ENCODE data around the gene CDH1.

Gene CDH1

DNA sequence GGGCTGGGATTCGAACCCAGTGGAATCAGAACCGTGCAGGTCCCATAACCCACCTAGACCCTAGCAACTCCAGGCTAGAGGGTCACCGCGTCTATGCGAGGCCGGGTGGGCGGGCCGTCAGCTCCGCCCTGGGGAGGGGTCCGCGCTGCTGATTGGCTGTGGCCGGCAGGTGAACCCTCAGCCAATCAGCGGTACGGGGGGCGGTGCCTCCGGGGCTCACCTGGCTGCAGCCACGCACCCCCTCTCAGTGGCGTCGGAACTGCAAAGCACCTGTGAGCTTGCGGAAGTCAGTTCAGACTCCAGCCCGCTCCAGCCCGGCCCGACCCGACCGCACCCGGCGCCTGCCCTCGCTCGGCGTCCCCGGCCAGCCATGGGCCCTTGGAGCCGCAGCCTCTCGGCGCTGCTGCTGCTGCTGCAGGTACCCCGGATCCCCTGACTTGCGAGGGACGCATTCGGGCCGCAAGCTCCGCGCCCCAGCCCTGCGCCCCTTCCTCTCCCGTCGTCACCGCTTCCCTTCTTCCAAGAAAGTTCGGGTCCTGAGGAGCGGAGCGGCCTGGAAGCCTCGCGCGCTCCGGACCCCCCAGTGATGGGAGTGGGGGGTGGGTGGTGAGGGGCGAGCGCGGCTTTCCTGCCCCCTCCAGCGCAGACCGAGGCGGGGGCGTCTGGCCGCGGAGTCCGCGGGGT, at the start of gene CDH1:
TSS of gene CDH1 (plus strand) at position 247 of the 684 bp plus-strand sequence. CDS start at position 371, 124 bp downstream.
- Histone ChIP-seq H3K36me3 (ENCODE audit: control insufficient read depth in 1 of 2, insufficient read depth in 2 of 2, low read length in 2 of 2) (no peaks in the 10 kb centered on the region), H3K4me1 (ENCODE audit: control insufficient read depth in 1 of 2, insufficient read depth in 2 of 2, low read length in 2 of 2) (peaks cover 25% of the 10 kb centered on the region in 2 donors), H3K9ac (ENCODE audit: low read depth in 1 of 2, low read length in 2 of 2) (peak within 1 kb of the TSS; percentile 81 to 88), H3K27me3 (ENCODE audit: control insufficient read depth in 1 of 2, insufficient read depth in 2 of 2, low read length in 2 of 2) (peaks cover 5 to 17% of the 10 kb centered on the region in 2 donors), H3K4me3 (ENCODE audit: low read depth in 1 of 2, low read length in 2 of 2) (peak within 1 kb of the TSS; percentile 67 to 82), H3K9me3 (ENCODE audit: control insufficient read depth in 1 of 2, low read length in 2 of 2) (no peaks in the 10 kb centered on the region), H3K27ac (ENCODE audit: low read depth, low read length) (peak within 1 kb of the TSS; percentile 81)

DNA sequence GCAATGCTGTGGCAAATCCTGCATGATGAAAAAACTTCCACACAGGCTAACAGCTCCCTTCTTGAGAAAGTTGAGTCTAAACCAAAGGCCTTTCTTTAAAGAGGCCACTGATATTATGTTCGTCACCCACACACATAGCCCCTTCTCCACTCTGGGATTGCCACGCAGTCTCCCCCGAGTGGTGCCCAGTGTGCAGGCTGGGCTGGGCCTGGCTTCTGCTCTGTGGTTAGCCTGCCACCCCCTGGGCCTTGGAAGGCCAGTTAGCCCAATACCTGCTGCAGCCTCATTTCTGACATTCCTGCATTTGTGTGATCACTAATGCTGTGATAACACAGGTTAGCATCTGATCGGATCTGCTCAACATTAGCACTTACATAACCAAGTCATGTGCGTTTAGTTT, 47.2 kb upstream of the CDH1 start:
- no peak overlapping the region for H3K27ac ChIP-seq (ENCODE audit: low read depth, low read length)
- H3K9ac ChIP-seq (ENCODE audit: low read depth in 1 of 2, low read length in 2 of 2), result no peak overlapping the region
- H3K4me3 ChIP-seq (ENCODE audit: low read depth in 1 of 2, low read length in 2 of 2), result no peak overlapping the region
- H3K27me3 ChIP-seq (ENCODE audit: control insufficient read depth in 1 of 2, insufficient read depth in 2 of 2, low read length in 2 of 2), result no peaks in the 10 kb centered on the region
- no peaks in the 10 kb centered on the region for H3K36me3 ChIP-seq (ENCODE audit: control insufficient read depth in 1 of 2, insufficient read depth in 2 of 2, low read length in 2 of 2)
- H3K4me1 ChIP-seq (ENCODE audit: control insufficient read depth in 1 of 2, insufficient read depth in 2 of 2, low read length in 2 of 2), result no peaks in the 10 kb centered on the region
- H3K9me3 ChIP-seq (ENCODE audit: control insufficient read depth in 1 of 2, low read length in 2 of 2), result no peaks in the 10 kb centered on the region

DNA sequence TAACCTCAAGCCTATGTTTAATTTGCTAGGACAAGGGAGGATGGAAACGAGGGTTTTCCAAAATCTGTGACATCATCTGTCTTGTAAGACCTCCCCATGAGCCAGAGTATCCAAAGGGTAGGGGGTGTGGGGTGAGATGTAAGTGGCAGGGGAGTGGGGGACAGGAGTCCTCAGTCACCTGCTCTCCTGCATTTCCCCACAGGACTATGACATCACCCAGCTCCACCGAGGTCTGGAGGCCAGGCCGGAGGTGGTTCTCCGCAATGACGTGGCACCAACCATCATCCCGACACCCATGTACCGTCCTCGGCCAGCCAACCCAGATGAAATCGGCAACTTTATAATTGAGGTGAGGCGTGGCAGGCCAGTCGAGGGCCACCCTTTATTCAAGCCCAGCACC, 41.5 kb upstream of the CDH1 start:
- H3K27ac ChIP-seq (ENCODE audit: low read depth, low read length), result no peak overlapping the region
- no peak overlapping the region for H3K4me3 ChIP-seq (ENCODE audit: low read depth in 1 of 2, low read length in 2 of 2)
- no peaks in the 10 kb centered on the region for H3K4me1 ChIP-seq (ENCODE audit: control insufficient read depth in 1 of 2, insufficient read depth in 2 of 2, low read length in 2 of 2)
- no peaks in the 10 kb centered on the region for H3K9me3 ChIP-seq (ENCODE audit: control insufficient read depth in 1 of 2, low read length in 2 of 2)
- H3K27me3 ChIP-seq (ENCODE audit: control insufficient read depth in 1 of 2, insufficient read depth in 2 of 2, low read length in 2 of 2), result no peaks in the 10 kb centered on the region
- no peaks in the 10 kb centered on the region for H3K36me3 ChIP-seq (ENCODE audit: control insufficient read depth in 1 of 2, insufficient read depth in 2 of 2, low read length in 2 of 2)
- H3K9ac ChIP-seq (ENCODE audit: low read depth in 1 of 2, low read length in 2 of 2), result no peak overlapping the region

DNA sequence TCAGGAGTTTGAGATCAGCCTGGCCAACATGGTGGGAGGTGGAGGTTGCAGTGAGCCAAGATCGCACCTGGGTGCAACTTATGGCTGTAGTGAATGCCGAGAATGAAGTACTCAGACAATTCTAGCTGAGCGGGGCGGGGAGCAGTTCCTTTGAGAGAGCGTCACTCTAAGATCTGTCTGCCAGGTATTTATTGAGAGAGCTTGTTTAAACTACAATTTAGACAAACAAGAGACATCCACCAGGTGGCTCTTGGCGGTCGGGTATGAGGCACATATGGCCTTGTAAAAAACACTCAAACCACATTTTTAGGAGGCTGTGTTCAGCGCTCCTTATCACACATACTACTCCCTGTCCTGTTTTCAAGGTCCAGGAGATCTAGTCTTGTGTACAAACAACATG, 40.6 kb upstream of the CDH1 start:
- Histone ChIP-seq H3K27me3 (ENCODE audit: control insufficient read depth in 1 of 2, insufficient read depth in 2 of 2, low read length in 2 of 2) (no peaks in the 10 kb centered on the region), H3K27ac (ENCODE audit: low read depth, low read length) (no peak overlapping the region), H3K4me1 (ENCODE audit: control insufficient read depth in 1 of 2, insufficient read depth in 2 of 2, low read length in 2 of 2) (no peaks in the 10 kb centered on the region), H3K36me3 (ENCODE audit: control insufficient read depth in 1 of 2, insufficient read depth in 2 of 2, low read length in 2 of 2) (no peaks in the 10 kb centered on the region), H3K9me3 (ENCODE audit: control insufficient read depth in 1 of 2, low read length in 2 of 2) (no peaks in the 10 kb centered on the region), H3K9ac (ENCODE audit: low read depth in 1 of 2, low read length in 2 of 2) (no peak overlapping the region), H3K4me3 (ENCODE audit: low read depth in 1 of 2, low read length in 2 of 2) (no peak overlapping the region)

DNA sequence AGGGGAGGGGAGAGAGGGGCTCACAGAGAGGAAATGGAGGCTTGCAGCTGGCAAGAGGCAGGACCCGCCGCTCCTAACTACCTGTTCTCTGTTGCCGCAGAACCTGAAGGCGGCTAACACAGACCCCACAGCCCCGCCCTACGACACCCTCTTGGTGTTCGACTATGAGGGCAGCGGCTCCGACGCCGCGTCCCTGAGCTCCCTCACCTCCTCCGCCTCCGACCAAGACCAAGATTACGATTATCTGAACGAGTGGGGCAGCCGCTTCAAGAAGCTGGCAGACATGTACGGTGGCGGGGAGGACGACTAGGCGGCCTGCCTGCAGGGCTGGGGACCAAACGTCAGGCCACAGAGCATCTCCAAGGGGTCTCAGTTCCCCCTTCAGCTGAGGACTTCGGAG, 39.0 kb upstream of the CDH1 start:
- H3K27ac ChIP-seq (ENCODE audit: low read depth, low read length), result no peak overlapping the region
- no peaks in the 10 kb centered on the region for H3K9me3 ChIP-seq (ENCODE audit: control insufficient read depth in 1 of 2, low read length in 2 of 2)
- H3K27me3 ChIP-seq (ENCODE audit: control insufficient read depth in 1 of 2, insufficient read depth in 2 of 2, low read length in 2 of 2), result no peaks in the 10 kb centered on the region
- H3K9ac ChIP-seq (ENCODE audit: low read depth in 1 of 2, low read length in 2 of 2), result no peak overlapping the region
- H3K4me1 ChIP-seq (ENCODE audit: control insufficient read depth in 1 of 2, insufficient read depth in 2 of 2, low read length in 2 of 2), result no peaks in the 10 kb centered on the region
- no peak overlapping the region for H3K4me3 ChIP-seq (ENCODE audit: low read depth in 1 of 2, low read length in 2 of 2)
- no peaks in the 10 kb centered on the region for H3K36me3 ChIP-seq (ENCODE audit: control insufficient read depth in 1 of 2, insufficient read depth in 2 of 2, low read length in 2 of 2)

DNA sequence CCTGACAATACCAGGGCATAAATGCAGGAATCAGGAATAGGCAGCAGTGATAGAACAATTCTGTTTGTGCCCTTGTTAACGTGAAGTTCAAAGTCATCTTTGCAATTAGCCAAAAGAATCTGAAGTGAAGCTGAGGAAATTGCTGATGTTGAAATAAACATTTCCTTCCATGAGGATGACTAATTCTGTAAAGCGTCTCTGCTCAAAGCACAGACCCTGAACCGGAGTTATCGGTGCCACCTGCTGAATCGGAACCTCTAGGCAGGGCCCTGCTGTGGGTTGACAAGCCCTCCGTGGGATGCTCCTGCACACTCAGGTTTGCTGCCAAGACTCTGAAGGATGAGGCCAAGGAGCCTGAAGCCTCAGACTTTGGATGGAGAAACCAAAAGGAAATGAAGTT, 37.0 kb upstream of the CDH1 start:
- H3K27ac ChIP-seq (ENCODE audit: low read depth, low read length), result no peak overlapping the region
- H3K36me3 ChIP-seq (ENCODE audit: control insufficient read depth in 1 of 2, insufficient read depth in 2 of 2, low read length in 2 of 2), result no peaks in the 10 kb centered on the region
- no peaks in the 10 kb centered on the region for H3K9me3 ChIP-seq (ENCODE audit: control insufficient read depth in 1 of 2, low read length in 2 of 2)
- no peaks in the 10 kb centered on the region for H3K4me1 ChIP-seq (ENCODE audit: control insufficient read depth in 1 of 2, insufficient read depth in 2 of 2, low read length in 2 of 2)
- H3K27me3 ChIP-seq (ENCODE audit: control insufficient read depth in 1 of 2, insufficient read depth in 2 of 2, low read length in 2 of 2), result no peaks in the 10 kb centered on the region
- H3K4me3 ChIP-seq (ENCODE audit: low read depth in 1 of 2, low read length in 2 of 2), result no peak overlapping the region
- no peak overlapping the region for H3K9ac ChIP-seq (ENCODE audit: low read depth in 1 of 2, low read length in 2 of 2)

DNA sequence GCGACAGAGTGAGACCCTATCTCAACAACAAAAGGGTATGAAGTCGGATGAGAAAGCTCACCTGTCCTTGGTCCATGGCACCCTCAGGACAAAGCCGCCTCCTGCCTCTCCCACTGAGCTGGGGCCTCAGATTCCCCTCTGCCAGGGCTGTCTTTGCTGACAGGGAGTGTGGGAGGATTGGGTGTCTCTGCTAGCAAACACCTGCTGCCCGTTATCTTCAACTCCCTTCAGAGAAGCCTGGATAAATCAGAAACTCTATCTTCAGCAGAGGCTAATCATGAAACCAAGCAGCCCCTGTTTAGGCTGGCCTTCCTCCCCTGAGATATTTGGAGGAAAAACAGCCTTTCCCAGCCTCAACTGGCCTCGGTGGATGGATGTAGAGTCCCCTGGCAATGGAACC, 36.3 kb upstream of the CDH1 start:
- H3K27ac ChIP-seq (ENCODE audit: low read depth, low read length), result no peak overlapping the region
- H3K4me3 ChIP-seq (ENCODE audit: low read depth in 1 of 2, low read length in 2 of 2), result no peak overlapping the region
- no peaks in the 10 kb centered on the region for H3K9me3 ChIP-seq (ENCODE audit: control insufficient read depth in 1 of 2, low read length in 2 of 2)
- H3K27me3 ChIP-seq (ENCODE audit: control insufficient read depth in 1 of 2, insufficient read depth in 2 of 2, low read length in 2 of 2), result no peaks in the 10 kb centered on the region
- H3K36me3 ChIP-seq (ENCODE audit: control insufficient read depth in 1 of 2, insufficient read depth in 2 of 2, low read length in 2 of 2), result no peaks in the 10 kb centered on the region
- no peaks in the 10 kb centered on the region for H3K4me1 ChIP-seq (ENCODE audit: control insufficient read depth in 1 of 2, insufficient read depth in 2 of 2, low read length in 2 of 2)
- H3K9ac ChIP-seq (ENCODE audit: low read depth in 1 of 2, low read length in 2 of 2), result no peak overlapping the region

DNA sequence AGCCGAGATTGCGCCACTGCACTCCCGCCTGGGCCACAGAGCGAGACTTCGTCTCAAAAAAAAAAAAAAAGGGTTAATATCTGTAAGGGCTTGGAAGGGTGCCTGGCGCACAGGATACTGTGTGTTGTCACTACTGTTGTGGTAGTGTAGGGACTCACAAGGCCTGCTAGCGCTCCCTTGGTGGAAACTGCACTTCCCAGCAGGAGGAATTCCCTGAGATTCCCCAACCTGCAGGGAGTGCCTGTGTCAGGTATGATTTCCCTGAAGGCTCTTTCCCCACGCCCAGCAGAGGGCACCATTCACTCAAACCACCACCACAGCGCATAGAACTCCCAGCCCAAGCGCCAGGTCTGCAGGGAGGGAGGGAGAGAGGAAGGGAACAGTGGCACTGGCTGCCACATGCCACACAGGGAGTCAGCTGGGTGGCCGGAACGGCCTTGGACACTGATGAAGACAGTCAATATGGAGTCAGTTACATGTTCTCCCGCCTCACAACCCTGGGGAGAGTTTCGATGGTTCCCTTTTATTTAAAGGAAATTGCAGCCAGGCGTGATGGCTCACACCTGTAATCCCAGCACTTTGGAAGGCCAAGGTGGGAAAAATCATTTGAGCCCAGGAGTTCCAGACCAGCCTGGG, 32.7 kb upstream of the CDH1 start:
- Histone ChIP-seq H3K27me3 (ENCODE audit: control insufficient read depth in 1 of 2, insufficient read depth in 2 of 2, low read length in 2 of 2) (no peaks in the 10 kb centered on the region), H3K4me3 (ENCODE audit: low read depth in 1 of 2, low read length in 2 of 2) (no peak overlapping the region), H3K9me3 (ENCODE audit: control insufficient read depth in 1 of 2, low read length in 2 of 2) (no peaks in the 10 kb centered on the region), H3K4me1 (ENCODE audit: control insufficient read depth in 1 of 2, insufficient read depth in 2 of 2, low read length in 2 of 2) (peaks cover 5 to 6% of the 10 kb centered on the region in 2 donors), H3K27ac (ENCODE audit: low read depth, low read length) (no peak overlapping the region), H3K36me3 (ENCODE audit: control insufficient read depth in 1 of 2, insufficient read depth in 2 of 2, low read length in 2 of 2) (no peaks in the 10 kb centered on the region), H3K9ac (ENCODE audit: low read depth in 1 of 2, low read length in 2 of 2) (no peak overlapping the region)

DNA sequence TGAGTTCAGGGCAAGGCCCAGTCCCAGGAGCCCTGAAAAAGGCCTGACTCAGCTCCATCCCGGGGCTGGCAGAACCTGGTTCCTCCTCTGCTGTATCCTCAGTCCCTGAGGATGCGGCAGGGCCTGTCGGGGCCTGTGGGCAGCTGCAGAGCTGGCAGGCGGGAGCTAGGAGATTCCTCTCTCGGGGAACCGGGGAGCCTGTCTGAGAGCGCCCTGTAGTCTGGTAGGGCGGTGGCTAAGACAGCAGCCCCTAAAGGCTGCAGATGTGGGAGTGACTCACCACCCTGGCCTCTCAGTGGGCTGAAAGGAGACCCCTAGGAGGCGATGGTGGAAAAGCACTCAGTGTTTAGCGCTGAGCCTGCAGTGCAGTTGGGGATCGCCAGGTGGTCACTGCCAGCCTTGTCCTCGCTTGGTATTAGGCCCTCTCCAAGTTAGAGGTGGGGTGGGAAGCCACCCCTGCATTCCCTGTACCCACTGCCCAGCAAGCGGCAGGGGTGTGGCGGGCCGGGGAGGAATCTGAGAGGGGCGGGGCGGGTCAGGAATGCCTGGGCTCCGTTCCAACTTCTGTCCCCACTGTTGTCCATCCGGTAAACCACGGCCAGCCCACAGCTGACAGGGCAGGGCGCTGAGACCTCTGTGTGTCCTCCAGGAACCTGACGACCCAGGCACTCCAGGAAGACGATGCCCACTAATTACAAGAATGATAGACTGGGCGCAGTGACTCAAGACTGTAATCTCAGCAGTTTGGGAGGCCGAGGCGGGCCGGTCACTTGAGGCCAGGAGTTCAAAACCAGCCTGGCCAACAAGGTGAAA, 29.5 kb upstream of the CDH1 start:
- Histone ChIP-seq H3K9ac (ENCODE audit: low read depth in 1 of 2, low read length in 2 of 2) (no peak overlapping the region), H3K36me3 (ENCODE audit: control insufficient read depth in 1 of 2, insufficient read depth in 2 of 2, low read length in 2 of 2) (no peaks in the 10 kb centered on the region), H3K27me3 (ENCODE audit: control insufficient read depth in 1 of 2, insufficient read depth in 2 of 2, low read length in 2 of 2) (no peaks in the 10 kb centered on the region)

DNA sequence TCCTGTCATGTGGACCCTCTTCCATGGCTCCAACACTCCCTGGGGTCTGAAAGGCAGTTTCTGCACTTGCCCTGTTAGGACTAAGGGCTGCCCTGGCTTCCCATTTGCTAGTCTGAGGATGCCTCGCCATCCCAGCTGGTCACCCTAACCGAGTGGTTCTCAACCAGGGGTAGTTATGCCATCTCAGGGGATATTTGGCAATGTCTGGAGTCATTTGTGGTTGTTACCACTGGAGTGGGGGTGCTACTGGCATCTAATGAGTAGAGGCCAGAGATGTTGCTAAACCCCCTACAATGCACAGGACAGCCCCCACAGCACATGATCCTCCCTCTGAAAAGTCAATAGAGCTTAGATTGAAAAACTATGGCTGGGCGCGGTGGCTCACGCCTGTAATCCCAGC, 26.9 kb upstream of the CDH1 start:
- H3K27ac ChIP-seq (ENCODE audit: low read depth, low read length), result no peak overlapping the region
- peaks cover 5 to 16% of the 10 kb centered on the region in 2 donors for H3K4me1 ChIP-seq (ENCODE audit: control insufficient read depth in 1 of 2, insufficient read depth in 2 of 2, low read length in 2 of 2)
- H3K4me3 ChIP-seq (ENCODE audit: low read depth in 1 of 2, low read length in 2 of 2), result no peak overlapping the region
- no peaks in the 10 kb centered on the region for H3K27me3 ChIP-seq (ENCODE audit: control insufficient read depth in 1 of 2, insufficient read depth in 2 of 2, low read length in 2 of 2)
- no peaks in the 10 kb centered on the region for H3K36me3 ChIP-seq (ENCODE audit: control insufficient read depth in 1 of 2, insufficient read depth in 2 of 2, low read length in 2 of 2)
- H3K9ac ChIP-seq (ENCODE audit: low read depth in 1 of 2, low read length in 2 of 2), result no peak overlapping the region
- H3K9me3 ChIP-seq (ENCODE audit: control insufficient read depth in 1 of 2, low read length in 2 of 2), result no peaks in the 10 kb centered on the region

More for the DNA sequence above, 29.5 kb upstream of the CDH1 start:
- H3K4me3 ChIP-seq (ENCODE audit: low read depth in 1 of 2, low read length in 2 of 2), result no peak overlapping the region
- peaks cover 5 to 11% of the 10 kb centered on the region in 2 donors for H3K4me1 ChIP-seq (ENCODE audit: control insufficient read depth in 1 of 2, insufficient read depth in 2 of 2, low read length in 2 of 2)
- no peaks in the 10 kb centered on the region for H3K9me3 ChIP-seq (ENCODE audit: control insufficient read depth in 1 of 2, low read length in 2 of 2)
- peak overlapping the region; percentile 32 for H3K27ac ChIP-seq (ENCODE audit: low read depth, low read length)
